HEK293T (cell line): Measurements from ENCODE around the gene YIPF6.

ENCODE experiments used
- CTBP1 ChIP-seq: fragments of 450-650 bp; IDR thresholded peaks from 2 replicates; pipeline ENCODE4 v1.6.1; 2016; ENCODE audit warnings: borderline replicate concordance
- FOXM1 ChIP-seq: fragments of 450-650 bp; IDR thresholded peaks from 2 replicates; pipeline ENCODE4 v1.6.1; 2017; ENCODE audit warnings: mild to moderate bottlenecking, borderline replicate concordance
- L3MBTL2 ChIP-seq: fragments of 450-650 bp; conservative IDR thresholded peaks from 2 replicates; pipeline ENCODE4 v1.6.1; 2016; ENCODE audit warnings: mild to moderate bottlenecking
- SP1 ChIP-seq: fragments of 450-650 bp; IDR thresholded peaks from 2 replicates; pipeline ENCODE4 v1.6.1; 2017
- TARDBP ChIP-seq: fragments of 450-650 bp; IDR thresholded peaks from 2 replicates; pipeline ENCODE4 v1.6.1; 2016
- ZNF384 ChIP-seq: fragments of 450-650 bp; IDR thresholded peaks from 2 replicates; pipeline ENCODE4 v1.6.1; 2016

- TF ChIP-seq SP1 (no peak), FOXM1 (no peak), CTBP1 (no peak), TARDBP (no peak), ZNF384 (no peak), L3MBTL2 (no peak)
Observed at GRCh38 chrX:68556036-68556435, 57.2 kb downstream of the YIPF6 start.
